ENCODE results near the gene SLC27A4. TPM values are rescaled to one million over a fixed set of nuclear protein-coding genes. Genes with fewer than 3 reads are reported as not detected.

SLC27A4 gene
- total and polyA plus RNA-seq, 2 of the 13 experiments (the other 11 are each of a cell fraction or from before 2014, with no cell fraction given): 10.6 to 18.8 TPM

DNA sequence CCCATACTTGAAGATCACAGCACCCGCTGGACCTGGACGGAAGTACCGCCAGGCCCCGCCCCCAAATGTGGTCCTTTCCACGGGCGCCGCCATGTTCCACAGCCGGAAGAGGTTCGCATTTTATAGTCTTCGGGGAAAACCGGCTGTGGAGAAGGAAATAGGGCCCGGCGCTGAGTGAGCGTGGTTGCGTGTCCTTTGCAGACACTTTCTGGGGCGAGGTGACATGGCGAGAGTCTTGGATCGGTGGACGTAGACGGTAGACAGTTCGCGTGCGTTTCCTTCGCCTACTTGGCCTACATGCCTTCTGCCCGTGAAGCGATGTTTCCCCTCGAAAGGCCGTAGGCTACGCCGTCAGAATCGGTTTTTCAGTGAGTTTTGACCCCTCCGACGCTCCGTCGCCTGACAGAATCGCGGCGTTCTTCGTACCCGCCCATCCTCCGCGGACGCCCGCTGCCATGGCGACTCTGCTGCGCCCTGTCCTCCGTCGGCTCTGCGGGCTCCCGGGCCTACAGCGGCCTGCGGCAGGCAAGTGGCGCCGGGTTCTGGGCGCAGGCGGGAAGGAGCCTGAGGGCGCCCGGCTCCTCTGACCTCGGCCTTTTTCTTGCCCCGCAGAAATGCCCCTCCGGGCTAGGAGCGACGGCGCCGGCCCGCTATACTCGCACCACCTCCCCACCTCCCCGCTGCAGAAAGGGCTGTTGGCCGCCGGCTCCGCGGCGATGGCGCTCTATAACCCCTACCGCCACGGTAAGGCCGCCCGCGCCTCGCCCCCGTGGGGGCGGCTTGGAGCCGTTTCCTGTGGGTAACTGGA lies 17.7 kb upstream of the SLC27A4 start, which contains the start of the genes COQ4 and TRUB2 (continued):
- TF ChIP-seq, protein P1, sequence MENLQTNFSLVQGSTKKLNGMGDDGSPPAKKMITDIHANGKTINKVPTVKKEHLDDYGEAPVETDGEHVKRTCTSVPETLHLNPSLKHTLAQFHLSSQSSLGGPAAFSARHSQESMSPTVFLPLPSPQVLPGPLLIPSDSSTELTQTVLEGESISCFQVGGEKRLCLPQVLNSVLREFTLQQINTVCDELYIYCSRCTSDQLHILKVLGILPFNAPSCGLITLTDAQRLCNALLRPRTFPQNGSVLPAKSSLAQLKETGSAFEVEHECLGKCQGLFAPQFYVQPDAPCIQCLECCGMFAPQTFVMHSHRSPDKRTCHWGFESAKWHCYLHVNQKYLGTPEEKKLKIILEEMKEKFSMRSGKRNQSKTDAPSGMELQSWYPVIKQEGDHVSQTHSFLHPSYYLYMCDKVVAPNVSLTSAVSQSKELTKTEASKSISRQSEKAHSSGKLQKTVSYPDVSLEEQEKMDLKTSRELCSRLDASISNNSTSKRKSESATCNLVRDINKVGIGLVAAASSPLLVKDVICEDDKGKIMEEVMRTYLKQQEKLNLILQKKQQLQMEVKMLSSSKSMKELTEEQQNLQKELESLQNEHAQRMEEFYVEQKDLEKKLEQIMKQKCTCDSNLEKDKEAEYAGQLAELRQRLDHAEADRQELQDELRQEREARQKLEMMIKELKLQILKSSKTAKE (CRISPR knock-in tag; IDR thresholded peaks at IDR 0.05; ENCODE audit: borderline replicate concordance): no peak
- TF ChIP-seq, protein P2, sequence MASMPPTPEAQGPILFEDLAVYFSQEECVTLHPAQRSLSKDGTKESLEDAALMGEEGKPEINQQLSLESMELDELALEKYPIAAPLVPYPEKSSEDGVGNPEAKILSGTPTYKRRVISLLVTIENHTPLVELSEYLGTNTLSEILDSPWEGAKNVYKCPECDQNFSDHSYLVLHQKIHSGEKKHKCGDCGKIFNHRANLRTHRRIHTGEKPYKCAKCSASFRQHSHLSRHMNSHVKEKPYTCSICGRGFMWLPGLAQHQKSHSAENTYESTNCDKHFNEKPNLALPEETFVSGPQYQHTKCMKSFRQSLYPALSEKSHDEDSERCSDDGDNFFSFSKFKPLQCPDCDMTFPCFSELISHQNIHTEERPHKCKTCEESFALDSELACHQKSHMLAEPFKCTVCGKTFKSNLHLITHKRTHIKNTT (CRISPR knock-in tag; IDR thresholded peaks at IDR 0.05): no peak
- TF ChIP-seq NAIF1 (CRISPR knock-in tag; IDR thresholded peaks at IDR 0.05; ENCODE audit: borderline replicate concordance) (peak; percentile 87), ZNF569 (CRISPR knock-in tag; IDR thresholded peaks at IDR 0.05; ENCODE audit: borderline replicate concordance) (no peak), ZKSCAN8 (CRISPR knock-in tag; IDR thresholded peaks at IDR 0.05; ENCODE audit: borderline replicate concordance) (peak; percentile 54; the same call in 1 of the 2 replicates), DMAP1 (CRISPR knock-in tag; IDR thresholded peaks at IDR 0.05) (peak; percentile 96), ZNF326 (CRISPR knock-in tag; IDR thresholded peaks at IDR 0.05; ENCODE audit: borderline replicate concordance) (no peak), SALL1 (CRISPR knock-in tag; IDR thresholded peaks at IDR 0.05) (peak; percentile 88)
- TF ChIP-seq, protein P3, sequence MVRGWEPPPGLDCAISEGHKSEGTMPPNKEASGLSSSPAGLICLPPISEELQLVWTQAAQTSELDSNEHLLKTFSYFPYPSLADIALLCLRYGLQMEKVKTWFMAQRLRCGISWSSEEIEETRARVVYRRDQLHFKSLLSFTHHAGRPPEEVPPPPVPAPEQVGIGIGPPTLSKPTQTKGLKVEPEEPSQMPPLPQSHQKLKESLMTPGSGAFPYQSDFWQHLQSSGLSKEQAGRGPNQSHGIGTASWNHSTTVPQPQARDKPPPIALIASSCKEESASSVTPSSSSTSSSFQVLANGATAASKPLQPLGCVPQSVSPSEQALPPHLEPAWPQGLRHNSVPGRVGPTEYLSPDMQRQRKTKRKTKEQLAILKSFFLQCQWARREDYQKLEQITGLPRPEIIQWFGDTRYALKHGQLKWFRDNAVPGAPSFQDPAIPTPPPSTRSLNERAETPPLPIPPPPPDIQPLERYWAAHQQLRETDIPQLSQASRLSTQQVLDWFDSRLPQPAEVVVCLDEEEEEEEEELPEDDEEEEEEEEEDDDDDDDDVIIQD (CRISPR knock-in tag; IDR thresholded peaks at IDR 0.05; ENCODE audit: low read depth): no peak
- TF ChIP-seq, protein P4, sequence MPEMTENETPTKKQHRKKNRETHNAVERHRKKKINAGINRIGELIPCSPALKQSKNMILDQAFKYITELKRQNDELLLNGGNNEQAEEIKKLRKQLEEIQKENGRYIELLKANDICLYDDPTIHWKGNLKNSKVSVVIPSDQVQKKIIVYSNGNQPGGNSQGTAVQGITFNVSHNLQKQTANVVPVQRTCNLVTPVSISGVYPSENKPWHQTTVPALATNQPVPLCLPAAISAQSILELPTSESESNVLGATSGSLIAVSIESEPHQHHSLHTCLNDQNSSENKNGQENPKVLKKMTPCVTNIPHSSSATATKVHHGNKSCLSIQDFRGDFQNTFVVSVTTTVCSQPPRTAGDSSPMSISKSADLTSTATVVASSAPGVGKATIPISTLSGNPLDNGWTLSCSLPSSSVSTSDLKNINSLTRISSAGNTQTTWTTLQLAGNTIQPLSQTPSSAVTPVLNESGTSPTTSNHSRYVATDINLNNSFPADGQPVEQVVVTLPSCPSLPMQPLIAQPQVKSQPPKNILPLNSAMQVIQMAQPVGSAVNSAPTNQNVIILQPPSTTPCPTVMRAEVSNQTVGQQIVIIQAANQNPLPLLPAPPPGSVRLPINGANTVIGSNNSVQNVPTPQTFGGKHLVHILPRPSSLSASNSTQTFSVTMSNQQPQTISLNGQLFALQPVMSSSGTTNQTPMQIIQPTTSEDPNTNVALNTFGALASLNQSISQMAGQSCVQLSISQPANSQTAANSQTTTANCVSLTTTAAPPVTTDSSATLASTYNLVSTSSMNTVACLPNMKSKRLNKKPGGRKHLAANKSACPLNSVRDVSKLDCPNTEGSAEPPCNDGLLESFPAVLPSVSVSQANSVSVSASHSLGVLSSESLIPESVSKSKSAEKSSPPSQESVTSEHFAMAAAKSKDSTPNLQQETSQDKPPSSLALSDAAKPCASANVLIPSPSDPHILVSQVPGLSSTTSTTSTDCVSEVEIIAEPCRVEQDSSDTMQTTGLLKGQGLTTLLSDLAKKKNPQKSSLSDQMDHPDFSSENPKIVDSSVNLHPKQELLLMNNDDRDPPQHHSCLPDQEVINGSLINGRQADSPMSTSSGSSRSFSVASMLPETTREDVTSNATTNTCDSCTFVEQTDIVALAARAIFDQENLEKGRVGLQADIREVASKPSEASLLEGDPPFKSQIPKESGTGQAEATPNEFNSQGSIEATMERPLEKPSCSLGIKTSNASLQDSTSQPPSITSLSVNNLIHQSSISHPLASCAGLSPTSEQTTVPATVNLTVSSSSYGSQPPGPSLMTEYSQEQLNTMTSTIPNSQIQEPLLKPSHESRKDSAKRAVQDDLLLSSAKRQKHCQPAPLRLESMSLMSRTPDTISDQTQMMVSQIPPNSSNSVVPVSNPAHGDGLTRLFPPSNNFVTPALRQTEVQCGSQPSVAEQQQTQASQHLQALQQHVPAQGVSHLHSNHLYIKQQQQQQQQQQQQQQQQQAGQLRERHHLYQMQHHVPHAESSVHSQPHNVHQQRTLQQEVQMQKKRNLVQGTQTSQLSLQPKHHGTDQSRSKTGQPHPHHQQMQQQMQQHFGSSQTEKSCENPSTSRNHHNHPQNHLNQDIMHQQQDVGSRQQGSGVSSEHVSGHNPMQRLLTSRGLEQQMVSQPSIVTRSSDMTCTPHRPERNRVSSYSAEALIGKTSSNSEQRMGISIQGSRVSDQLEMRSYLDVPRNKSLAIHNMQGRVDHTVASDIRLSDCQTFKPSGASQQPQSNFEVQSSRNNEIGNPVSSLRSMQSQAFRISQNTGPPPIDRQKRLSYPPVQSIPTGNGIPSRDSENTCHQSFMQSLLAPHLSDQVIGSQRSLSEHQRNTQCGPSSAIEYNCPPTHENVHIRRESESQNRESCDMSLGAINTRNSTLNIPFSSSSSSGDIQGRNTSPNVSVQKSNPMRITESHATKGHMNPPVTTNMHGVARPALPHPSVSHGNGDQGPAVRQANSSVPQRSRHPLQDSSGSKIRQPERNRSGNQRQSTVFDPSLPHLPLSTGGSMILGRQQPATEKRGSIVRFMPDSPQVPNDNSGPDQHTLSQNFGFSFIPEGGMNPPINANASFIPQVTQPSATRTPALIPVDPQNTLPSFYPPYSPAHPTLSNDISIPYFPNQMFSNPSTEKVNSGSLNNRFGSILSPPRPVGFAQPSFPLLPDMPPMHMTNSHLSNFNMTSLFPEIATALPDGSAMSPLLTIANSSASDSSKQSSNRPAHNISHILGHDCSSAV (CRISPR knock-in tag; IDR thresholded peaks at IDR 0.05; ENCODE audit: borderline replicate concordance): no peak
